Frontal cortex (tissue), 4 donors: ENCODE measurements around the gene TMC7. TPM values are rescaled to one million over a fixed set of nuclear protein-coding genes. Genes with fewer than 3 reads are reported as not detected.
A peak's percentile ranks its signal among the peaks of the same experiment; 100 is the strongest.

Experiments used
- DNase-seq, 2 donors: peaks; one replicate each; pipeline ENCODE4 v3.0.0; 2012; ENCODE audit warnings: low spot score in 2 of 2
- FAIRE-seq: peaks from 2 replicates; lab custom pipeline; 2012; peaks lifted over from hg19 to GRCh38; lab: Jason Lieb, UNC
- total RNA-seq: library from RNA; depleted of rRNA; stranded (reverse); fragments of >200 nt; gene quantifications from one replicate; pipeline ENCODE4 v1.2.3, GENCODE V29; 2014
- donor health status: control.
- donor health status: control.
- donor health status: control.

TMC7 gene
- total RNA-seq, 1 donor from 2014 or later = 3.3 TPM

- DNase-seq = no peak
- FAIRE-seq = peak; percentile 99
Observed at GRCh38 chr16:19017179-19017578, 33.4 kb downstream of the TMC7 start.

GRCh38 chr16:19020689-19021088, 37.0 kb downstream of the TMC7 start:
- no peak for FAIRE-seq
- DNase-seq = no peak

- FAIRE-seq = no peak
- no peak for DNase-seq
Observed at GRCh38 chr16:19021747-19022146, 38.0 kb downstream of the TMC7 start.

GRCh38 chr16:19027416-19027815, 43.7 kb downstream of the TMC7 start:
- FAIRE-seq = no peak
- DNase-seq = no peak

GRCh38 chr16:19029980-19030379, 46.2 kb downstream of the TMC7 start:
- DNase-seq (no peak), FAIRE-seq (no peak)

- no peak for FAIRE-seq
- DNase-seq = no peak
Observed at GRCh38 chr16:19031738-19032137, 48.0 kb downstream of the TMC7 start.

- FAIRE-seq = no peak
- DNase-seq = no peak
Observed at GRCh38 chr16:19033761-19034160, 50.0 kb downstream of the TMC7 start.

DNA sequence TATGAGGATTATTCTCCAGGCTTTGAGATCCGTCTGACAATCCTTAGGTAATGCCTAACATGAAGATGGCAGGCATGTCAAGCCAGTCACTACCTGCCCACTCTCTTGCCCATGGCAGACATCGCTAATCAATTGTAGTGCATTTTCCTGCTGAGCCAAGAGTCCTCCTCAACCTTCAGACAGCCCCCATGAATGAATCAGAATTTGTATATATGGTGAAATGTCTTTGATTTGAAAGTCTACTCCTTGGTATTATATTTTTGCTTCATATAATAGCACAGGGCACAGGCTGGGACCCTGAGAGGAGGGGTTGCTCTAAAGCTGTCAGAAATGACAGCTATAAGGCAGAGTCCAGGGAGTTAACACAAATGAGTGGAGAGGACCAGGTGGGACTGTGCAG, 56.7 kb downstream of the TMC7 start:
- DNase-seq = no peak

DNA sequence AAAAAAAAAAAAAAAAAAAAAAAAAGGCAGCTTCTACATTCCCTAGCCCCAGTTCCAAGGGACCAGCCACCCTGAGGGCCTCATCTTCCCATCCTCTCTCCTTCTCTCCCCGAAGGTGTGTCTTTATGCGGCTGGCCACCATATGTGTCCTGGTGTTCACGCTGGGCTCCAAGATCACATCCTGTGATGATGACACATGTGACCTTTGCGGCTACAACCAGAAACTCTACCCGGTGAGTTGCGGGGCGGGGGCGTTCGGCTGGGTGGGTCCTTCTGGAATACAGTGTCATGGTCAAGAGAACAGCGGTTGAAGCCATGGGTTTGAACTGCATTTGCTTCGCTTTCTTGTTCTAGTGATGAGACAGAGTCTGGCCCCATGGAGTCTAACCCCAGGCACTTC, 61.0 kb downstream of the TMC7 start:
- FAIRE-seq (no peak), DNase-seq (no peak)

More for the DNA sequence above, 56.7 kb downstream of the TMC7 start:
- no peak for FAIRE-seq

- FAIRE-seq = no peak
Observed at GRCh38 chr16:19046062-19046461, 62.3 kb downstream of the TMC7 start.

DNA sequence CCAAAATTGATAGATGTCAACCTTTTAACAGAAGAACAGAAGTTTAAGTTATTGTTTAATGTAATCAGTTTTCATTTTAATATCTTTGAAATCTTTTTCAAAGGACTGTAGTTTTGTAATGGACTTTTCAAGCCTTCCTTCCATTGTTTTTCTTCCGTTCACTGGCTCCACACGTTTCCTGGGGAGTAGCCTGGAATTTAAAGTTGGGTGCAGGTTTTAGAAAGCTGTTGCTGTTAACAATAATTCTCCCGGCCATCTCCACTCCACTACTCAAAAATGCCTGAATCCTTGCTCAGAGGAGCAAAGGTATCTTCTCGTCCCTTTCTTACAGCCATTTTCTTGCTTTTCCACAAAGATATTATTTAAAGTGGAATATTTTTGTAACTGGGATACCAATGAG, 79.0 kb downstream of the TMC7 start:
- FAIRE-seq = no peak
- no peak for DNase-seq

More at GRCh38 chr16:19046062-19046461, 62.3 kb downstream of the TMC7 start:
- no peak for DNase-seq

DNA sequence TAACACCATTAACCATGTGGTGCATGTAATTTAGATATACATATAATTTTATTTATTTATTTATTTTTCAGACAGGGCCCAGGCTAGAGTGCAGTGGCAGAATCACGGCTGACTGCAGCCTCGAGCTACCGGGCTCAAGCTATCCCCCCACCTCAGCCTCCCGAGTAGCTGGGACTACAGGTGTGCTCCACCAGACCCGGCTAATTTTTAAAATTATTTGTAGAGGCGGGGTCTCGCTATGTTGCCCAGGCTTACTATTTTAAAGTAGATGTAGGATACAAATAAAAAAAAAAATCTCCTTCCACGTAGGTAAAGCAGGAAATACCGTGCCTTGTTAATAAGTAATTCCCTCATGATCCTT, 83.2 kb downstream of the TMC7 start:
- FAIRE-seq = no peak
- DNase-seq = no peak

DNA sequence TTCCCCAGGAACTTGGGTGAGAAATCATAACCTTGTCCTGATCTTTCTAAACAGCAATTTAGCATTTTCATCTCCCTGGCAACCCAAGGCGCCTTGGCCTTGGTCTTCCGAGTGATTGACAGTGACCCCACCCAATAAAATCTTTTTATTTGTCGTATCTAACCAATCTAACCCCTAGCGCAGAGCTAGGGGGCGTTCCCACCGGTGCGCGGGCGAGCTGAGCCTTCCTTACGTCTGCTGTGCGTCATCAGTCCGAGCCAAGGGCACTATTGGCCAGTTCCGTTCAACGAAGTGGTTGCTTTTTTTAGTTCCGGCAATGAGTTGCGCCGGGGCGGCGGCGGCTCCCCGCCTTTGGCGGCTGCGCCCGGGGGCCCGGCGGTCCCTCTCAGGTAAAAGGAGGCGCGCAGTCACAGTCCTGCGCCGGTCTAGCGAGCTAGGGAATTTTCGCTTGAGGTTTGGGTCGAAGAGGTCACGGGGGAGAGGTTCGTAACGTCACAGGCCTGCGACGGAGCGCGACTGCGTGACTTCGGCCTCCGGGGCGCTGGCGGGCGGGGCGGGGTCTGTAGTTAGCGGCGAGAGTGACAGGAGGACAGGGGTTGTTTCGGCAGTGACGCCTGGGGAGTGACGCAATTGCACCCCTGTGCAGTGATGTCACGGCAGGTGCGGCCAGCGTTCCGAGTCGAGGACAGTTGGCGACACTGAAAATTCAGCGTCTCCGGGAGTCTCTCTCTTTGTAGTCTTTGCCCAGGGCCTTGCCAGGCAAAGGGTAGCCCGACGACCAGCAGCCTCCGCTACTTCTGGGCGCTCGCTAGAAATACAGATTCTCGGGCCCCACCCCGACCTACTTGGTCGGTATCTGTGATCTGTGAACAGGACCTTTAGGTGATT, 83.9 kb downstream of the TMC7 start, which contains the start of gene COQ7:
Gene COQ7 (plus strand): TSS at position 266 of the 888 bp plus-strand sequence. CDS start 51 bp downstream, at position 317.
- peak; percentile 80 to 88 for DNase-seq
- FAIRE-seq = peak; percentile 79

GRCh38 chr16:19068237-19068815, 84.6 kb downstream of the TMC7 start:
- DNase-seq = no peak

DNA sequence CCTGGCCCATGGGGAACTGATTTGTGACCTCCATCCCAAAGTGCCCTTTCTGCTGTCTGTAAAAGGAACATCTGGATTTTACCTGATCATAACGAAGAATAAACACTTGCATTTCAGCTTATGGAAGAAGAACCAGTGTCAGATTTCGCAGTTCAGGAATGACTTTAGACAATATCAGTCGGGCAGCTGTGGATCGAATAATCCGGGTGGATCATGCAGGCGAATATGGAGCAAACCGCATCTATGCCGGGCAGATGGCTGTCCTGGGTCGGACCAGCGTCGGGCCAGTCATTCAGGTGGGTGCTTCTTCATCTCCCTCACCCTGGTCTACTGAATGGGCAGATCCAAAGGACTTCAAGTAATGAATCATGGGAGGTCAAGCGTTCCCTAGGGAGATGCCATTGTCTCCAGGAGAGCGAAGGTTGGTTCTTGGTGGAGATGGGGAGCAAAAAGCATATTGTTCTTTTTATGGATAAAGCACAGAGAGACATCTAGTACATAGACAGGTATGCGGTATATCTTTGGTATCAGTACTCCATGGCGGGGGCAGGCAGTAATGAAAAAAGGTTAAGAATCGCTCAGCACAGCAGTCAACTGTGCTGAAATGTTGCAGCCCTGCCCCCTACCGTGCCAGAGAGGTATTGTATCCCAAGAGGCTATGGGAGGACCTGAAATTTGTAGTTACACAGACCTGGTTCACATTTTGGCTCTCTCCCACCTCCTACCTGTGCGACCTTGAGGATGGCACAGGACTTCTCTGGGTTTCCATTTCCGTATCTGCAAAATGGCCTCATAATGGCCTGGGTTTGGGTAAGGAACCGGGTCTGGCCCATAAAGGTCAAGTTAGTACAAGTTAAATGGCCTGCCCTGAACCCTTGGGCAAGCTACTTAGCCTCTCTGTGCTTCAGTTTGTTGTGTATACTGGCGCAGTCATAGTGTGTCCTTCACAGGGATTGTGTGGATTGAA, 88.4 kb downstream of the TMC7 start:
- FAIRE-seq = no peak

More at GRCh38 chr16:19068237-19068815, 84.6 kb downstream of the TMC7 start:
- FAIRE-seq = no peak

GRCh38 chr16:19073344-19073743, 89.6 kb downstream of the TMC7 start:
- DNase-seq = no peak
- FAIRE-seq = no peak

More for the DNA sequence above, 88.4 kb downstream of the TMC7 start:
- DNase-seq = peak in 1 of 2 donors; percentile 28

GRCh38 chr16:19073863-19074262, 90.1 kb downstream of the TMC7 start:
- DNase-seq = no peak
- FAIRE-seq = no peak

DNA sequence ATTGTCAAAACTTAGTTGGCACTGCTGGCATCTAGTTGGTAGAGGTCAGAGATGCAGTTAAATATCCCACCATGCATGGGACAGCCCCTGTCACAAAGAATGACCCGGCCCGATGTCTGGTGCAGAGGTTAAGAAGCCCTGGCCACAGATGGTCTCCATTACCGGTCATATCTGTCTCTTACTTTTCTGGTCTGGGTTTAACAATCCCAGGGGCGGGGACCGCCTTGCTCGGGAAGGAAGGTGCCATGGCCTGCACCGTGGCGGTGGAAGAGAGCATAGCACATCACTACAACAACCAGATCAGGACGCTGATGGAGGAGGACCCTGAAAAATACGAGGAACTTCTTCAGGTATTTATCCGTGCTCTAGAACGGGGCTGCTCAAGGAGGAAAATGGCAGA, 91.8 kb downstream of the TMC7 start:
- no peak for DNase-seq
- FAIRE-seq = no peak

DNA sequence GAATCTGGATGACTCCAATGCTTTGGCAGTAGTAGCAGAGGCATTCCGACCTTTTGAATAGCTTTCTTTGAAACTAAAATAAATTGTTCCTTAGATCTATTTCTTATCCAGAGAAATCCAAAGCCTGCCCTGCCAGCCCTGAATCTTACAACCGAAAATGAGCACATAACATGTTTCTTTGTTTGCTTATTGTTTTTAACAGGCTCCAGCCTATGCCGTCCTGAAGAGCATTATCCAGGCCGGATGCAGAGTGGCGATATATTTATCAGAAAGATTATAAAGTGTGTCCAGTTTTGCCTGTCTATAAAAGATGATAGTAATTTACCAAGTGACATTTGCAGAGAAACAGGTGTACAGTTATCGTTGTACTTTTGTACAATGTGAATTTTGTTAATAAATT, 94.1 kb downstream of the TMC7 start:
- DNase-seq (no peak), FAIRE-seq (no peak)

DNA sequence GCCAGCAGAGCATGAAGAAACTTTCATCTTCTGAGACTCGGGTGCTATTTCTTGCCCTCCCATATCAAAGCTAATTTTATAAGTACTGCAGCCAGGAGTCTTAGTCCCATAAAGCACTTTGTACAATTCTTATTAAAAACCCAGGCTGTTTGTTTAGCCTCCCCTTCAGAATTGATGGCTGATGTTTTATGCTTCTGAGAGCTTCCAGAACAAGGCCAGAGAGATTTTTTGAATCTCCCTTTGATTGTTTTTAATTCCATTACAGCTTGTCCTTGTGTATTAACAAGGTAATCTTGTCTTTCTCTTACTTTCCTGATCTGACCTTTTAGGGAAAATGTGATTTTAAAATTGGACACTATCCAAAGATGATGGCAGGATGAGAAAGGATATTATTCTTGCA, 99.9 kb downstream of the TMC7 start:
- FAIRE-seq = no peak
- no peak for DNase-seq
